HEK293T (cell line): ENCODE measurements around the gene C3orf33.

Experiments
- BHLHE40 ChIP-seq: fragments of 450-650 bp; IDR thresholded peaks from 2 replicates; pipeline ENCODE4 v1.6.1; 2016; ENCODE audit warnings: mild to moderate bottlenecking, moderate library complexity, borderline replicate concordance
- CTBP1 ChIP-seq: fragments of 450-650 bp; IDR thresholded peaks from 2 replicates; pipeline ENCODE4 v1.6.1; 2016; ENCODE audit warnings: borderline replicate concordance
- ELF4 ChIP-seq: fragments of 450-650 bp; IDR thresholded peaks from 2 replicates; pipeline ENCODE4 v1.6.1; 2017; ENCODE audit warnings: antibody characterized with exemption
- FOXK2 ChIP-seq: fragments of 450-650 bp; IDR thresholded peaks from 2 replicates; pipeline ENCODE4 v1.6.1; 2016; ENCODE audit warnings: mild to moderate bottlenecking
- FOXM1 ChIP-seq: fragments of 450-650 bp; IDR thresholded peaks from 2 replicates; pipeline ENCODE4 v1.6.1; 2017; ENCODE audit warnings: mild to moderate bottlenecking, borderline replicate concordance
- HDGF ChIP-seq: fragments of 450-650 bp; IDR thresholded peaks from 2 replicates; pipeline ENCODE4 v1.6.1; 2017; ENCODE audit warnings: antibody characterized with exemption, borderline replicate concordance
- L3MBTL2 ChIP-seq: fragments of 450-650 bp; conservative IDR thresholded peaks from 2 replicates; pipeline ENCODE4 v1.6.1; 2016; ENCODE audit warnings: mild to moderate bottlenecking
- LEF1 ChIP-seq: fragments of 450-650 bp; IDR thresholded peaks from 2 replicates; pipeline ENCODE4 v1.6.1; 2017; ENCODE audit warnings: mild to moderate bottlenecking, borderline replicate concordance
- PKNOX1 ChIP-seq: fragments of 450-650 bp; IDR thresholded peaks from 2 replicates; pipeline ENCODE4 v1.6.1; 2016
- SP1 ChIP-seq: fragments of 450-650 bp; IDR thresholded peaks from 2 replicates; pipeline ENCODE4 v1.6.1; 2017
- TARDBP ChIP-seq: fragments of 450-650 bp; IDR thresholded peaks from 2 replicates; pipeline ENCODE4 v1.6.1; 2016

GRCh38 chr3:155853214-155854140 lies 47.4 kb upstream of the C3orf33 start:
- TF ChIP-seq PKNOX1 (no peak), FOXK2 (no peak), LEF1 (no peak), SP1 (no peak), CTBP1 (no peak), ELF4 (no peak), BHLHE40 (no peak), L3MBTL2 (no peak), HDGF (no peak), FOXM1 (no peak), TARDBP (no peak)
